Neutrophil (primary cell): Measurements from ENCODE around the gene TAS2R39.
"Not testable (repeated sequence)": the region's sequence is repeated elsewhere in the genome, so short reads cannot be mapped to it uniquely, and the experiment has no call there.

ENCODE experiments used
- H3K27ac ChIP-seq: fragments of 200-600 bp; sonication (generic); 2 replicates; pipeline ENCODE4 v1.5.1; 2016; ENCODE audit warnings: mild to moderate bottlenecking, moderate library complexity
- H3K27me3 ChIP-seq: fragments of 200-600 bp; sonication (generic); 2 replicates; pipeline ENCODE4 v1.6.0; 2016; ENCODE audit warnings: mild to moderate bottlenecking
- H3K36me3 ChIP-seq: fragments of 200-600 bp; sonication (generic); 2 replicates; pipeline ENCODE4 v1.5.1; 2017
- H3K4me1 ChIP-seq, 2 experiments: fragments of 200-600 bp in 1 of 2; sonication (generic) in 1 of 2; 1 replicate in 1 of 2; 2 replicates in 1 of 2; pipeline versions ENCODE4 v1.5.1 to v1.6.1; 2013 to 2016; ENCODE audit warnings: low read depth in 1 of 2, low read length in 1 of 2, mild to moderate bottlenecking in 1 of 2, moderate library complexity in 1 of 2; ENCODE audit not compliant: control insufficient read depth in 1 of 2, insufficient read depth in 1 of 2
- H3K4me3 ChIP-seq, 2 experiments: fragments of 200-600 bp in 1 of 2; sonication (generic) in 1 of 2; 1 replicate in 1 of 2; 2 replicates in 1 of 2; pipeline ENCODE4 v1.5.1; 2013 to 2016; ENCODE audit warnings: low read depth in 1 of 2, low read length in 1 of 2, mild to moderate bottlenecking in 1 of 2, moderate library complexity in 1 of 2
- H3K9me3 ChIP-seq: fragments of 200-600 bp; sonication (generic); 2 replicates; pipeline ENCODE4 v1.5.1; 2016
- CTCF ChIP-seq: fragments of 200-600 bp; sonication (generic); IDR thresholded peaks from 2 replicates; pipeline ENCODE4 v1.5.1; 2016; ENCODE audit warnings: antibody characterized with exemption

Gene TAS2R39

GRCh38 chr7:143205560-143206293 is 22.5 kb downstream of the TAS2R39 start:
- H3K27ac ChIP-seq: no peak overlapping the region
- no peak for TF ChIP-seq CTCF
- no peak overlapping the region for H3K4me3 ChIP-seq

GRCh38 chr7:143210541-143210940 is 27.3 kb downstream of the TAS2R39 start:
- Histone ChIP-seq H3K9me3 (no peaks in the 10 kb centered on the region), H3K4me3 (no peak overlapping the region), H3K27ac (no peak overlapping the region), H3K27me3 (peaks cover 29% of the 10 kb centered on the region), H3K36me3 (no peaks in the 10 kb centered on the region), H3K4me1 (peaks cover 4 to 12% of the 10 kb centered on the region in 2 experiments)
- TF ChIP-seq CTCF: no peak

More at GRCh38 chr7:143205560-143206293, 22.5 kb downstream of the TAS2R39 start:
- peaks cover 47% of the 10 kb centered on the region for H3K27me3 ChIP-seq
- H3K9me3 ChIP-seq: no peaks in the 10 kb centered on the region
- no peaks in the 10 kb centered on the region for H3K36me3 ChIP-seq
- H3K4me1 ChIP-seq: peaks cover 5 to 7% of the 10 kb centered on the region in 2 experiments

- not testable (repeated sequence) for H3K4me3 ChIP-seq, H3K9me3 ChIP-seq, H3K4me1 ChIP-seq, H3K27ac ChIP-seq, H3K36me3 ChIP-seq
- H3K27me3 ChIP-seq: peaks cover 11% of the 10 kb centered on the region
Observed at GRCh38 chr7:143213478-143213877, 30.3 kb downstream of the TAS2R39 start.

DNA sequence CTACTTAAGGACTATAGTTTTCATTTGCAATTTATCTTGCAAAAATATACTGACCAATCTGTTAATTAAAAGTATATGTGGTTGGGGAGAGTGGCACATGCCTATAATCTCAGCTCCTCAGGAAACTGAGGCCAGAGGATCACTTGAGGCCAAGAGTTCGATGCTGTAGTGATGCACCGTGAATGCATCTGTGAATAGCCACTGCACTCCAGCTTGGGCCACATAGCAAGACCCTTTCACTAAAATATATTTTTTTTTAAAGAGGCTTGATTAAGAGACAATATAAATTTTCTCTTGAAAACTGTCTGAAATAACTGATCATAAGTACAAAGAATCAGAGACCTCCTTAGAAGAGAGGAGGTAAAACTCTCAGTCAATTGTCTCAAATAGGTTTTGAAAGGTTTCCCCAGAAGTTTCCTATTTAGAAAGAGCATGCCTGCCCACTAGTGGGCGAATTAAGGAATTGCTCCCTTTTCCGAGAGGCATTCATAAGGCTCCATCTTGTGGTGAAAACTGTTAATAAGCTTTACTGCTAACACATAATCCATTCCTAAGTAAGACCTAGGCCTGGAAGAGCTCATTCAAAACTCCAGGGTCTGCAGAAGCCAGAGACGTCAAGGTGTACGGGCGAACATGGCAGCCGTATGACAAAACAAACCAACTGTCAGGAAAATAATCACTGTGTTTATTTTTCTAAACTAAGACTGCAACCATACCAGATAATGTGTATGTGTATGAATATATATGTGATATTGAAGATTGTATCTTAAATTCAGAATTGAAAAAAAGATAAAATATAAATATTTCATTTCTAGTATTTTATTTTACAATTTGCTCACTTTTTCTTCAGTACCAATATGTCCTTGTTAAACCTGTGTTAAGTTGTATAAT is 31.8 kb downstream of the TAS2R39 start:
- H3K27ac ChIP-seq: no peak overlapping the region
- H3K4me1 ChIP-seq: peaks cover 7 to 8% of the 10 kb centered on the region in 2 experiments
- H3K9me3 ChIP-seq: no peaks in the 10 kb centered on the region
- H3K27me3 ChIP-seq: no peaks in the 10 kb centered on the region
- peak; percentile 99 for TF ChIP-seq CTCF
- no peaks in the 10 kb centered on the region for H3K36me3 ChIP-seq
- no peak overlapping the region for H3K4me3 ChIP-seq

- H3K4me1 ChIP-seq: peaks cover 16 to 19% of the 10 kb centered on the region in 2 experiments
- H3K27me3 ChIP-seq: no peaks in the 10 kb centered on the region
- H3K9me3 ChIP-seq: no peaks in the 10 kb centered on the region
- TF ChIP-seq CTCF: no peak
- no peaks in the 10 kb centered on the region for H3K36me3 ChIP-seq
- H3K4me3 ChIP-seq: no peak overlapping the region
- no peak overlapping the region for H3K27ac ChIP-seq
Observed at GRCh38 chr7:143216151-143216550, 32.9 kb downstream of the TAS2R39 start.

- no peaks in the 10 kb centered on the region for H3K36me3 ChIP-seq
- no peaks in the 10 kb centered on the region for H3K27me3 ChIP-seq
- no peak for TF ChIP-seq CTCF
- peaks cover 21 to 25% of the 10 kb centered on the region in 2 experiments for H3K4me1 ChIP-seq
- H3K4me3 ChIP-seq: no peak overlapping the region
- H3K9me3 ChIP-seq: no peaks in the 10 kb centered on the region
- H3K27ac ChIP-seq: no peak overlapping the region
Observed at GRCh38 chr7:143216686-143217085, 33.5 kb downstream of the TAS2R39 start.
